GM12872 (cell line): ENCODE results near the gene CD247.
A peak's percentile ranks its signal among the peaks of the same experiment; 100 is the strongest.

Experiments
- CTCF ChIP-seq: IDR thresholded peaks from 3 replicates; pipeline ENCODE4 v1.5.1; 2011; ENCODE audit warnings: low read depth, mild to moderate bottlenecking, low read length, moderate library complexity; ENCODE audit not compliant: insufficient read depth

The CD247 gene

GRCh38 chr1:167526667-167527383 lies 8.5 kb upstream of the CD247 start:
- TF ChIP-seq CTCF, result no peak

DNA sequence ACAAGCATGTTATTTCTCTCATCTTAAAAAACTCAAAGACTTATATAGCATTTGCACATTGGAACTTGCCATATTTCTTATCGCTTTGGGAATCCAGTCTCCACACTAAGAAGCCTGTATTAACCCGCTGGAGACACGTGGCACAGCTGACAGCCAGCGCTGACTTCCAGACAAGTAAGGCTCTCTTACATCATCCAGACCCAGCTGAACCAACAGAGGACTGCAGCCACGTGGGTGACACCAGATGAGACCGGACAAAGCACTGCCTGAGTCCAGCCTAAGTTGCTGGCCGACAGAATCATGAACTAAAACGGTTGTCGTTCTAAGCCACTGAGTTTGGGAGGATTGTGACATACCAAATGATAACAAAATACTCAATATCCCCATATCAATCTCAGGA lies 6.3 kb upstream of the CD247 start:
- TF ChIP-seq CTCF, result no peak

DNA sequence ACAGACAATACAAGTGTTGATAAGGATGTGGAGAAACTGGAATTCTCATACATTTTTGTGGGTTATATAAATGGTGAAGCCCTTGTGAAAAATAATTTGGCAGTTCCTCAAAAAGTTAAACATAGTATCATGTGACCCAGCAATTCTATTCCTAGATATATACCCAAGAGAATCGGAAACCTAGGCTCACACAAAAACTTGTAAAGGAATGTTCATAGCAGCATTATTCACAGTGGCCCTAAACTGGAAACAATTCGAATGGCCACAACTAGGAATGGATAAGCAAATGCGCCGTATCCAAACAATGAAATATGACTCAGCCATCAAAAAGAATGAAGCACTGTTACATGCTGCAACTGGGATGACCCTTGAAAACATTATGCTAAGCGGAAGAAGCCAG lies 3.9 kb upstream of the CD247 start:
- no peak for TF ChIP-seq CTCF

- TF ChIP-seq CTCF, result peak; percentile 19; the same call in 1 of the 3 replicates
Observed at GRCh38 chr1:167520711-167521206, 2.4 kb upstream of the CD247 start.

GRCh38 chr1:167517535-167518330 lies 596 bp downstream of the CD247 start:
- no peak for TF ChIP-seq CTCF

GRCh38 chr1:167516404-167517388 lies 1.6 kb downstream of the CD247 start:
- TF ChIP-seq CTCF, result no peak
